ENCODE data around the gene GTPBP4.

GTPBP4 gene

DNA sequence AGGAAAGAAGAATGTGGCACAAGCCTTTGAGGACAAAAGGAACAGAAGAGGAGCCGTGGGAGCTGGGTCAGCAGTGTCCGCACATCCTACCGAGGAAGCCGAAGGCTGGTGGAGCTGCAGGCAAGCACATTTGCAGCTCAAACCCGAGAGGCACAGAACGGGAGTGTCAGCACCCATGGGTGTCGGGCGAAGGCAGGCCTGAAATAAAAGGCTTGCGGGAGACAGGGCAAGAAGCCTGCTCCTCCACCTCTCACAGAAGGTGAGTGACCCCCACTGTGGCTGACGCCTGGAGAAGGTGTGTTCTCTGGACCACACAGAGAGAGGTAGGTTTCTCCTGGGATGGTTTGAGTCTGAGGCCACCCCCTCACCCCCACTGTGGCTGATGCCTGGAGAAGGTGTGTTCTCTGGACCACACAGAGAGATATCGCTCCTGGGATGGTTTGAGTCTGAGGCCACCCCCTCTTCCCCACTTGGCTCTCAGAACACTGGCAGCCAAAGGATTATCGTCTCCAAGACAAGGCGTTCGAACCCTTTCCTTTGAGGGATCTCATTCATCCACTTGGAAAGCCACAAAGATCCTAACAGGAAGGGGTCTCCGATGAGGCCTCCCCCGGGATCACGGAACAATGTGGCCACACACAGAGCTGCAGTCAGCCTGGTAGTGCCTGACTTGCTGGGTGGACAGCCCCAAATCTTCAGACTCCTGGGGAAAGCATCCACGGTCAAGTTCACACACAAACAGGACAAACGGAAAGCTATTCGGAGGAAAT, 21.6 kb upstream of the GTPBP4 start:
- DNase-seq: no peak

DNA sequence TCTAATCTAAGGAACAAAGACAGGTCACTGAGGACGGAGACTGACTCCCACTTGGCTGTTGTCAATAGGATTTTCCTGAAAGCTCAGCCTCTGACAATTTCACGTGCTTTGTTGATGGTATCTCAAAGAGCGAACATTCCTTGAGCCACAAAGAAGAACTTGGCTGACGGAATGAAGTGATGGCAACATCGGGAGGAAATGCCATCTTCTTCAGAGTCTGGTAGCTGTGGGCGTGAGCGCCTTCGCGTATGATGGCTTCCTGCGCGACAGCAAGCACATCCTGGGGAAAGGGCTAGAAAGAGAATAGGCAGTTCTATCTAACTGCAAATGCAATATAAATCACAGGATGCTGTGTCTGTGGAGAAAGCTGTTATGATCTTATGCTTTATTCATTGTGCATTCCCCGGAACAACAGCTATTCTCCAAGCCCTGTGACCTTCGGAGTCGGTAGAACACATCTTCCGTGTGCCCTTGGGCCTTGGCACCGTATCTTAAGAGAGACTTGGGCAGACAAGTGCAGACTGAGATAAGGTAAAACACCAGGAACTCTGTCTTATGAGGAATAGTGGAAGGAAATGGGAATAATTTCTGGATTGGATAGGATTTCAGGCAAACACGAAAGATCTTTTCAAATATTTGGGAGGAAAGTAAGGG, 19.6 kb upstream of the GTPBP4 start:
- no peak for DNase-seq

DNA sequence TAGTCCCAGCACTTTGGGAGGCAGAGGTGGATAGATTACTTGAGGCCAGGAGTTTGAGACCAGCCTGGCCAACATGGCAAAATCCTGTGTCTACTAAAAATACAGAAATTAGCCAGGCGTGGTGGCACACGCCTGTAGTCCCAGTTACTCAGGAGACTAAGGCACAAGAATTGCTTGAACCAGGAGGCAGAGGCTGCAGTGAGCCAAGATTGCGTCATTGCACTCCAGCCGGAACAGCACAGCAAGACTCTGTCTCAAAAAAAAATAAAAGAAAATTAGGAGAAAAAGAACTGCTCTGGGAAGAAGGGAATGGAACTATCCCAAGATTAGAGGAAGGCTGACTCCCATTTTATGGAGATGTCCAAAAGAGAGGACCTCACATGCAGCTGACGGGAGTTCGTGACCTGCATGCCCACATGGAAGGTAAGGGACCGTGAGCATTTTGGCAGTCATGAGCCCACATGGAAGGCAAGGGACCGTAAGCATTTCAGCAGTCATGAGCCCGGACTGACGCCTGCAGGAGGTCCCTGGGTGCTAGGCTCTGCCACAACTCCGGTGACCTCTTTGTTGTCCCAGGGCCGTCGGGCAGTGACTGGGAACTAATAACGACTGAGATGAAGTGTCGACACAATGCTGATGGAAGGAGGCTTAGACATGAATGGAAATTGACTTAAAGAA, 18.6 kb upstream of the GTPBP4 start:
- no peak for DNase-seq

DNA sequence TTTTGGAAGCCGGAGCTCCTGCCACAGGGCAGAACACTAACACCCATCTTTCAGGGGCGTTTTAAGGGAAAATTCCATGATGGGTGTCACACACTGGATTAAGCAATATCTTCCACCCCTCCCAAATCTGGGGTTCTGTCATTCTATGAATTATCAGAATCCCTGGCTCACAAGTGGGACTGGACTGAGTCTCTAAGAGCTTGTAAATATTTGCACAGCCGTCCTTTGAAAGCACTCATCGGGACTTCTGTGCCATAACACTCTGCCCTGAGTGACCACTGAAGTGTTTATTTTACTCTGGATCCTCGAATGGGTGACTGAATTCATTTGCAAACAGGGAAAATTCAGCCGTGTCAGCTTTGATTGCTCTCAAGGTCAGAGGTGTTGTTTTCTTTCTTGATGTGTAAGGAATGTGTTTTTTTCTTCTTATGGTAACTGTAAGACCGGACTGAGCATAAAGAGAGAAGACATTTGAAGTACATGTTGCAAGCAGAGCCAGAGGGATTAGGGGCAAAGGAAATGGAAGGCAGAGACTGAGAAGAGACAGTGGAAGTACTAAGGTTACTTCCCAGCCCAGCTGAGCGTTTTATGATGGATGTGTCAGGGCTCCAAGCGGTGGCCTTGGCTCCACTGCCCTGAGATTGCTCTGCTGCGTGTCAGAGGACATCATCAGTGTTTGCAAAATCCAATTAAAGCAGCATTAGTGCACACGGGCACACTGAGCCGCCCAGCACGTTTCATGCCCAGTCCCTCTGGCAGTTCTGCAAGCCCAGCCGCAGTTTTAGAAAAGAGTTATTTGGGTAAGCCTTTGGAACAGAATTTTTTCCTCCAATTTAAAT, 17.7 kb upstream of the GTPBP4 start:
- DNase-seq: no peak

DNA sequence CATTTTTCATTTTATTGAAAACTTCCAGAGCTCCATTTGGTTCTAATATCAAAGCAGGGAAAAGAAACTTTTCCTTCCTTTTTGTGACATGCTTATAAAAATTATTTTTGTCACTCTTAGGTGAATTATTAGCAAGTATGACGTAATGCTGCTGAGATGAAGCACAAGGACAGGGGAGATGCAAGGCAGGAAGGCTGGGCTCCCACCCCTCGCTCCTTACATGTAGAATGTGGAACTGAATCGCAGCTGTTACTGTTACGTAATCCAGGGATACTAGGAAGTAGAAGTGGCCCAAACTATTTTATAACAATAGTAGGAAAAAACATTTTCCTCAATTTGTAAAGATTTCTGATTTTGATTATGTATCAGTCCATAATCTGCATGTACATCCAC, 17.1 kb upstream of the GTPBP4 start:
- DNase-seq: no peak

DNA sequence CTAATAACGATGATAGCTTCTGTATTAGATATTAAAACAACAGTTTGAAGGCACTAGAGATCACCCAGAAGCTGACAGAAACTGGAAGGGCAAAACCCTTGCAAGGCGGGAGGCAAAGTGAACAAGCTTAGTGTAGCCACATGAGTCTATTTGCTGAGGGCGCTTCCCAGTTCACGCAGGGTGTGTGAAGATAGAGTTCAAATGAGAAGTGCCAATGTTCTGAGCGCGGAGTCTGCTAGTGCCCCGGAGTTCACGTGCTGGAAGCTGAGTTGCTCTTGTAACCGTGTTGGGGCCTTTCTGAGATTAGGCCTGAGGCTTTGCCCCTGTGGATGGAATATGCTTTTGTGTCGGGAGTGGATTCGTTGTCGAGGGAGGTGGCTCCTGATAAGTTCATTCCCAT, 16.6 kb upstream of the GTPBP4 start:
- no peak for DNase-seq

DNA sequence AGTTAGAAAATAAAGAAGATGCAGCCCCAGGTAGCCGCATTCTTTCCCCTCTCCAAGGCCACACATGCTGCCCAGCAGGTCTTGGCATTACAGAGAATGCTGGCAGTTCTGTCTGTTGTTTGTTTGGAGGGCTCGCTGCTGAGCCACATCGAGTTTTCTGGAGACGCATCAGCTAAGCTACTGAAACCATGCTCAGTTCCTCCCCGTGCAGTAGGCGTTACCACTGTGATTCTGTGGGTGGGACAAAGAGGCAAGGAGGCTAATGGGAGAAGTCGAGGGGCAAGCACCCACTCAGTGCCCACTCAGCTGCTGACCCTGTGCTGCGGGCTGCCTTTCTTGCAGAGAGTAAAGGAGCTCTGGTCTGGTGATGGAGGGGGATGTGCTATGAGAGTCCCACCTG, 15.5 kb upstream of the GTPBP4 start:
- DNase-seq: peak in 1 of 58 donors; percentile 4

DNA sequence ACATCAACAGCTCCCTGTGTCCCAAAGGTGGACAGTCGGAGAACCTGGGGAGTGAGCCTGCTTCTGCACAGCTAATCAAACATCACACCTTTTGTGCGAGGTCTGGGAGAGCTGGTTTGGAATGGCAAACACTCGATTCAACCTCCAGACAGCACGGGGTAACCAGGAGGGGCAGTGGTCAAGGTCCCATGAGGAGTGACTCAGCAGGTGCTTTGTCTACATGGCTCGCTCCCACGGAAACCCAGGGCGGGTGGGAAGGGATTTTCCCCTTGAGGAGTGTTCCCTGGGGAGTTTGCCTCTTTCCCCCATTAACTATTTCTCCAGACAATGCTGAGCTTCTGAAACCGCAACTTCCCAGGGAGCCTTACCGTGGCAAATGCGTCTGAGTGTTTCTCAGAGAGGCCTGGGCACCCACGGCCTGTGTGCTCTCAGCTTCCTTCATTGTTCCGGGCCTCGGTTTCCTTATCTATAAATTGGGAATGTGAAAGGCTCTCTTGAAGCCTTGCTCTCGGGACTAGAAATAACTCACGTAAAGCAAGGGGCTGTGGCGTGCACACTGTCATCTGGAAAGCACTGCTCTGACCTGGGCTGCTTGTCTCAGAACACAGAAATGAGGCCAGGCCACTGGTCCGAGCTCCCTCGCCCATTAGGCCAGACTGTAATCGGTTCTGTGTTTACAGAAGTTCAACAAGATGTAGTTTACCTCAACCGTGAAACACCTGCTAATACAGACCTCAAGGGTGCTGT, 14.0 kb upstream of the GTPBP4 start:
- no peak for DNase-seq

DNA sequence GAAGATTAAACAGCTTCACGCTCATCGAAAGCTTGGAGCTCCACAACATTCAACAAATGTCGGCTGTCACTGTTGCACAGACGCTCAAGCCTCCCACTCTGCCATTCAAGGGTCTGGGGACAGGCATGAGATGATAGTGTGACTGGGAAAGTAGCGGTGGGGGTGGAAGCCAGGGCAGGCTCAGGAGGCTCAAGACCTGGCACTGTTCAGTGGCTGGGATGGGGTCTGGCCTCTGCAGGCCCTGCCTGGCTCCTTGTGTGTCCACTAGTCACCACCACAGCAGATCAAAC, 13.5 kb upstream of the GTPBP4 start:
- DNase-seq: no peak

DNA sequence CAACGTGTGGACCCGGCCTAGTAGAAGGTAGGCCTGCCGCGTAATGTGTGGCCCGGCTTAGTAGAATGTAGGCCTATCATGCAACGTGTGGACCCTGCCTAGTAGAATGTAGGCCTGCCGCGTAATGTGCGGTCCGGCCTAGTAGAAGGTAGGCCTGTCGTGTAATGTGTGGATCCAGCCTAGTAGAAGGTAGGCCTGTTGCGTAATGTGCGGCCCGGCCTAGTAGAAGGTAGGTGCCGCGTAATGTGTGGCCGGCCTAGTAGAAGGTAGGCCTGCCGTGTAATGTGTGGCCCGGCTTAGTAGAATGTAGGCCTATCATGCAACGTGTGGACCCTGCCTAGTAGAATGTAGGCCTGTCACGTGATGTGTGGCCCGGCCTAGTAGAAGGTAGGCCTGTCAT, 11.9 kb upstream of the GTPBP4 start:
- DNase-seq: no peak

DNA sequence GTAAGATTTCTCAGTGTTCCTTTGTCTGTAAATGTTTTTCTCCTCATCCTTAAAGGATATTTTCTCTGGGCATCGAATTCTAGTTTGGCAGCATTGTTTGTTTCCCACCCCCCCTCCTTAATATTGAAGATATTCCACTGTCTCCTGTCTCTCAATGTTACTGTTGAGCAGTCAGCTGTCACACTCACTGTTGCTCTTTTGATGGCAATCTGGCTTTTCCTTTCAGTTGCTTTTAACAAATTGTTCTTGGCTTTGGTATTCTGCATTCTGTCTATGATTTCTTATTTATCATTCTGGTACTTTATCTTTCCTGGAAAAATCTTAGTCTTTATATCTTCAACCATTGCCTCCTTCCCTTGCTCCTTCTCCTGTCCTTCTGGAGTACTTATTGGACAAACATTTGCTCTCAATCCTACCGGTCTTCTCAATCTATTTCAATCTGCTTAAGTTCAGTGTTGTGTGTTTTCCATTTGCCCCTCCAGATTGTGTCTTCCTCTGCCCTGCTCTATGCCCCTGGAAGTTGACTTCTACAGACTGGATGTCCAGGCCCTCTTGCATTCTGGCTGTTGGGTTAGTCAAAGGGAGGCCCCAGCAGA, 9.3 kb upstream of the GTPBP4 start:
- DNase-seq: no peak

DNA sequence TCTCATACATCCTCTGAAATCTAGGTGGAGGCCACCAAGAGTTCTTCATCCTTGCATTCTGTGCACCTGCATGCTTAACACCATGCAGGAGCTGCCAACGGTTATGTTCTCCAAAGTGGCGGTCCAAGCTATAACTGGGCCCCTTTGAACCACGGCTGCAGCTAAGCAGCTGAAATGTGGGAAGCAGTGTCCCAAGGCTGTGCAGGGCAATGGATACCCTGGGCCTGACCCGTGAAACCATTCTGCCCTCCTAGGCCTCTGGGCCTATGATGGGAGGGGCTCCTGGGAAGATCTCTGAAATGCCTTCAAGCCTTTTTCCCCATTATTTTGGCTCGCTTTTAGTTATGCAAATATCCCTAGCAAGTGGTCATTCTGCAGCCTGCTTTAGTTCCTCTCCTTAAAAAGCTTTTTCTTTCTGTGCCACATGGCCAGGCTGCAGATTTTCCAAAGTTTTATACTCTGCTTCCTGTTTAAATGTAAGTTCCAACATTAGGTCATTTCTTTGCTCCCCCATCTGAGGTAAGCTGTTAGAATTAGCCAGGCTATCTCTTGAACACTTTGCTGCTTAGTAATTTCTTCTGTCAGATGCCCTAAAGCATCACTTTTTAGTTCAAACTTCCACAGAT, 7.7 kb upstream of the GTPBP4 start:
- no peak for DNase-seq

DNA sequence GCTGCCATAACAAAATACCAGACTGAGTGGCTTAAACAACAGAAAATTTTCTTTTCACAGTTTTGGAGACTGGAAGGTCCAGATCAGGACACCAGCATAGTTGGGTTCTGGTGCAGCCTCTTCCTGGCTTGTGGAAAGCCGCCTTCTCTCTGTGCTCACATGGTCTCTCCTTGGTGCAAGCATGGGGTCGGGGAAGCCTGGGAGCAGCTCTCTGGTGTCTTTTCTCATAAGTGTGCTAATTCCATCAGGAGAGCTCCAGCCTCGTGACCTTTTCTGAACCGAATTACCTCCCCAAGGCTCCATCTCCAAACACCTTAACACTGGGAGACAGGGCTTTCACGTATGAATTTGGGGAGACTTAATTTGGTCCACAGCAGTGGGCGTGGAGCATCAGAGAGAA, 4.8 kb upstream of the GTPBP4 start:
- no peak for DNase-seq

DNA sequence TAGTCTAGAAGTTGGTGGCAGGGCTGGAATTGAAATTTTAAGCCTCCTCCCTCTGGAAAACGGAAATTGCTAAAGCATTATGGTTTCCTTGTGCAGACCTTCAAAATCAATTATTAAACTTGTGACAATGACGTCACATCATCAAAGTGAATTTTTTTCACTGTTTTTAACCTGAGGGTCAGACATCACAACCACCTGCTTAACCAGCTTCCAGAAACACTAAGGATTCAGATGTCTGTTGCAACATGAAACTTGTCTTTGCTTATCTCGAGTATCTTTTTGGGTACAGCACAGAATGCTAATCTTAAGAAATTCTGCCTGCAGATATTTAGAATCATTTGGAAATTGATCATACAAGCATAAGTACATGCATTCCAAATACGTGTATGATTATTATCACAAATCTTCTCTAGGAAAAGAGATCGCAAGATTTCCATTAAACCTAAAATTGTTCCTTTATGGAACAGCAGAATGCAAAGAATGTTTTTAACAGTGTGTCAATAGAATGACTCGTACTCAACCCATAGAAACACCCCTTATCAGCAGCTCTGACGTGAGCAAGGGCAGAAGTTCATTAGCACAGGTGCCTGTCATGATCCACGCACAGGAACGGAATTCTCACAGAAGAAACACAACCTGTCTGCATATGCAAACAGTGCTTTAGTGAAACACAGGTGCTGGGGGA, 4.1 kb upstream of the GTPBP4 start:
- DNase-seq: no peak

DNA sequence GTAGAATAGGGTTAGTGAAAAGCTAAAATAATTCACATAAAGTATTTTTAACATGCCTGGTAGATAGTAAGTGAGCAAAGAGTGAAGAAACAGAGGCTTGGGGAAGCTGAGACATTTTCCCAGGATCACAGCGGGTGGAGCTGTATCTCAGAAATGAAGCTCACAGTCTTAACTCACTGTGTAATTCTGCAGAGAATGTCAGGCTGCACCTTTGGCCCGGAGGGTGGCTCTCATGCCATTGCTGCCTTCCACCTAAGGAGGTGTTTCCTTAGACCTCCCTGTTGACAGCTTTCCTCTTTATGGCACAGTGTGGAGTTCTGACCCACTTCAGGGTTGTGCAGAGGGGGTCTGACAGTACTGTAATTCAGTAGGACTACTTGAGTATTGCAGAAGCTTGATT, 2.9 kb upstream of the GTPBP4 start:
- DNase-seq: no peak

DNA sequence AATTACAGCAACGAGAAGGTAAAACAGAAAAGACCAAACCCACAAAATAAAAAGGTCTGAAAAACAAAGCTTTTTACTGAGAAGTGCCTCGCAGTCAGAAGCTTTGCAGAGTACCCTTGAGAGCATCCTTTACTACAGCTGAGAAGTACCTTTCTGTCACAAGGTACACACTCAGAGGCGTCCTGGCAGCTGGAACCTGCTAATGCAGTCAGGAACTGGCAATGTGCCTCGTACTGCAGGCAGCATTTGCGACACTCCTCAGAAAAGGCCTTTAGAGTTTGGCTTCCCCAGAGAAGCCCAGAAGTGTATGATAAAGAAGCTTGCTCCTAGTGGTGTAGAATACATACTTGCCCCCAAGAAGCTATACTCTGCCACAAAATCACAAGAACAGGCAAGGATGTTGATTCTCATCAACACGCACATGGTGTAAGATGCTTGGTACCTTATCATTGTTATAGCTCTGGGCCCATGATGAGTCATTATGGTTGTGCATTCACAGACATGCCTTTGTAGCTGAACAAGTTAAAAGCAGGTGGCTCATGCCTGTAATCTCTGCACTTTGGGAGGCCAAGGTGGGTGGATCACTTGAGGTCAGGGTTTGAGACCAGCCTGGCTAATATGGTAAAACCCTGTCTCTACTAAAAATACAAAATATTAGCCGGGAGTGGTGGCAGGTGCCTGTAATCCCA, 2.0 kb upstream of the GTPBP4 start:
- DNase-seq: no peak

DNA sequence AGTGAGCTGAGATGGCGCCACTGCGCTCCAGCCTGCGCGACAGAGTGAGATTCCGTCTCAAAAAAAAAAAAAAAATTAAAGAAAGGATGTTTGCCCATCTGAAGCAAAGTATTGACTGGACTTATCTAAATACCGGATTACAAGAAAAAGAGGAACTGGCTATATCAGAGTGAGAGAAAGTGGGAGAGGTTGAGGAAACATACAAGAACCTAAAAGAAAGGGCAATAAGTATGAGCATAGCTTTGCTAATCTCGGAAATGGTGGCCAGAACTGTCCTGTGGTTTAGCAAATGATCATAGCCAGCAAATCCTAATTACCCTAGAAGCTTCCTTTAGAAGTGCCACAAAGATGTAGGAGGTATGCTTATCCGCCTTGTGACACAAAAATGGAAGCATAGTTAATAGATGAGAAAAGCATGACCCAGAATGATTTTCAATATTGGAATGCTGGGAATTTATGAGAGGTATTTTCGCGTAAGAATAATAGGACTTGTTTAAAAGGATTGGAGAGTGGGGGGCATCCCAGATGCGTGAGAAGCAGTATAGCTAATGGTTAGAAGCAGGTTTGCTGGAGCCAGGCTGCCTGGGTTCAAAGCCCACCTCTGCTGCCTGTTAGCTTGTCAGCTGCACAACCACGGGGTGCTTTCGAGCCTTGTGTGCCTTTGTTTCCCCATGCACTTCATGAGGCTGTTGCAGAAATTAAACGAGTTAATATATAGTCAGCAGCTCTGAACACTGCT, 1.2 kb upstream of the GTPBP4 start:
- DNase-seq: peak in 1 of 58 donors; percentile 19

DNA sequence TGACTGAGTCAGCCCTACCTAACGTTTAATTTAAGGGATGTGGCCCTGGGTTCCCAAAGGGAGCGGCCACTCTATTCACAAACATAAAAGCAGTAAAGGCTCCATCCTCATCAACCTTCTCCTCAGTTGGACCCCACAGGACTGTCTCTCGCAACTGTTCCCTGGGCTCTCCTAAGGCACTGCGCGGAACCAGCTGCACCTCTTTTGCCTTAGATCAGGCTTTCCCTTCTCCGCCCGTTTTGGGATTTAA, 689 bp upstream of the GTPBP4 start:
- peak in 1 of 58 donors; percentile 15 for DNase-seq

Data from anterior cingulate cortex (tissue), 58 donors.